GM12892 (cell line): ENCODE measurements around the gene SEC31B.

Experiments
- POLR2A ChIP-seq: IDR thresholded peaks from 2 replicates; pipeline ENCODE4 v1.6.1; 2011; ENCODE audit warnings: low read depth, low read length, control low read depth
- POLR2AphosphoS5 ChIP-seq: IDR thresholded peaks from 2 replicates; pipeline ENCODE4 v1.6.1; 2011; ENCODE audit warnings: low read depth, low read length, control low read depth
- TAF1 ChIP-seq: IDR thresholded peaks from 2 replicates; pipeline ENCODE4 v1.6.1; 2011; ENCODE audit warnings: low read depth, mild to moderate bottlenecking, control low read depth, low read length, borderline replicate concordance

DNA sequence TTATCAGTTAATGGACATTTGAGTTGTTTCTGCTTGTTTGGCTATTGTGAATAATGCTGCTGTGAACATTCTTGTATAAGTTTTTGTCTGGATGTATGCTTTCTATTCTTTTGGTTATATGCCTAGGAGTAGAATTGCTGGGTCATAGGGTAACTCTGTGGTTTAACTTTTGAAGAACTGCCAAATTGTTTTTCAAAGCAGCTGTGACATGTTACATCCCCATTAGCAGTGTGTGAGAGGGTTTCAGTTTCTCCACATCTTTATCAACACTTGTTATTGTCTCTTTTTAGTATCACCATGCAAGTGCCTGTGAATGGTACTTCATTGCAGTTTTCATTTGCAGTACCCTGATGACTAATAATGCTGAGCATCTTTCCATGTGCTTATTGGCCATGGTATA, 12.1 kb upstream of the SEC31B start:
- TF ChIP-seq POLR2A: no peak
- no peak for TF ChIP-seq TAF1
- no peak for TF ChIP-seq POLR2AphosphoS5
